ENCODE results near the gene ZC3HAV1. TPM values are rescaled to one million over a fixed set of nuclear protein-coding genes. Genes with fewer than 3 reads are reported as not detected.

The ZC3HAV1 gene
- total and polyA plus RNA-seq, 2 of the 4 experiments (the other 2 are of a cell fraction), result 9.9 to 22.4 TPM

DNA sequence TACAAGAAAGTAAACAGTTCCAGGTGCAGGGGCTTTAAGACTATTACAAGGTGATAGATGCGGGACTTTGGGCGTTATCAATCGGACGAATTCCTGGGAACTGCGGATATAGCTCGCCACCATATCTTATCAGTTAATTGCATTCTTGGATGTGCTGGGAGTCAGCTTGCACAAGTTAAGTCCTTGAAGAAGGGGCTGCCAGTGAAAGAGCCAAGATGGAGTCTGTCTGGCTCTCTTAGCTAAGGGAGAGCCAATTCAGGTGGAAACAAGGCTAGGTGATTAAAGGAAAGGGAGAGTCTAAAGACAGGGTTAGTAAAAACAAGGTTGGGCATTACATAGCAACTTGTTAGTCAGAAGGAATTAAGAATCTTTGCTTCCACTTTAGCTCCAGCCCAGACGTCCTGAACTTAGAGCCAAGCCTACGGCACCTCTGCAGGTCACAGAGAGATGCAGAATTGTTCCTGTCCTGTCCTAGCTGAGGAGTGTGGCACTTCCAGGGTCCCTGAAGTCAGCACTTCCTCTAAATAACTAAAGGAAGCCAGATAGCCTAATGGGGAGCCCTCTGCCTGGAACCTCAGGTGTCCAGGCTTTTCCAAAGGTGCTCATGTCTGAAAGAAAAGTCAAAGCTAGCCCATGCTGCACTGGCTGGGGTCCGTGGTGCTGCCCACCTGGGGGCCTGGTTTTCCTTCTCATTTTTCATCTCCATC lies 17.3 kb downstream of the ZC3HAV1 start:
- ATAC-seq (ENCODE audit: low read depth) (no peak), DNase-seq (no peak)
- no peak overlapping the region for H2BK120ac ChIP-seq (ENCODE audit: low read depth, low read length)
- H2AK9ac ChIP-seq (replicated peaks; ENCODE audit: low read depth, low read length, poor library complexity), result no peak overlapping the region
- no peak overlapping the region for H2BK15ac ChIP-seq (ENCODE audit: low read depth, low read length)
- H2AK5ac ChIP-seq (ENCODE audit: low read depth, low read length), result no peak overlapping the region
- no peak overlapping the region for H3K18ac ChIP-seq (ENCODE audit: low read depth, low read length)
- H4K20me1 ChIP-seq (ENCODE audit: insufficient read depth, low read length), result peaks cover 3% of the 10 kb centered on the region; the same call in 1 of the 2 replicates
- no peaks in the 10 kb centered on the region for H3K27me3 ChIP-seq (ENCODE audit: control insufficient read depth, insufficient read depth, low read length)
- CTCF ChIA-PET, result no interaction called here
- peaks cover 6% of the 10 kb centered on the region for H3K36me3 ChIP-seq (ENCODE audit: control insufficient read depth, insufficient read depth, low read length)
- in situ Hi-C loops (cut with MboI; ENCODE audit: low sequenced_read_pairs), result no loop called here
- H4K5ac ChIP-seq (ENCODE audit: low read depth, low read length), result no peak overlapping the region
- H3K9me3 ChIP-seq (ENCODE audit: control insufficient read depth, insufficient read depth, low read length), result no peaks in the 10 kb centered on the region
- 68% methylated on average over 7 of the region's 9 CpGs; no CpG with 5 or more reads in 1 of the 2 experiments for WGBS, 2 experiments (ENCODE audit: extremely low coverage in 2 of 2, insufficient read length in 1 of 2)
- no peak overlapping the region for H3K56ac ChIP-seq (ENCODE audit: extremely low read depth, insufficient read depth, low read length)
- BruUV-seq (replicated peaks), result no TSS peak
- no peak overlapping the region for H3K4me3 ChIP-seq (ENCODE audit: insufficient read depth, low read depth, low read length)
- H3K9ac ChIP-seq (ENCODE audit: low read depth, low read length), result no peak overlapping the region
- intact Hi-C loops (cut with micrococcal nuclease), result no loop called here
- no peak overlapping the region for H2BK20ac ChIP-seq (ENCODE audit: low read depth, low read length)
- H3K4me2 ChIP-seq (ENCODE audit: low read depth, low read length), result no peak overlapping the region
- POLR2A ChIA-PET (ENCODE audit: unreplicated experiment), result no interaction called here
- dilution Hi-C loops (cut with HindIII; ENCODE audit: low sequenced_read_pairs, unreplicated experiment), result no loop called here
- no peak overlapping the region for H3K23ac ChIP-seq (ENCODE audit: low read depth, low read length)
- H3K14ac ChIP-seq (replicated peaks; ENCODE audit: low read depth, low read length), result no peak overlapping the region
- H3K27ac ChIP-seq (ENCODE audit: insufficient read depth, low read length), result no peak overlapping the region
- H2BK5ac ChIP-seq (ENCODE audit: low read depth, low read length, poor library complexity, severe bottlenecking), result no peak overlapping the region
- peaks cover 5% of the 10 kb centered on the region; the same call in 1 of the 2 replicates for H3K9me1 ChIP-seq (ENCODE audit: insufficient read depth, low read length)
- peaks cover 2% of the 10 kb centered on the region; the same call in 1 of the 2 replicates for H3K4me1 ChIP-seq (ENCODE audit: control insufficient read depth, insufficient read depth, low read length)
- no peak overlapping the region for H4K91ac ChIP-seq (ENCODE audit: insufficient read depth, low read depth, low read length)
- no peak overlapping the region for H2AFZ ChIP-seq (replicated peaks; ENCODE audit: low read length, poor library complexity)
- no peak overlapping the region for H4K8ac ChIP-seq (ENCODE audit: low read depth in 2 of 2, low read length in 2 of 2)
- TF ChIP-seq, protein P1, sequence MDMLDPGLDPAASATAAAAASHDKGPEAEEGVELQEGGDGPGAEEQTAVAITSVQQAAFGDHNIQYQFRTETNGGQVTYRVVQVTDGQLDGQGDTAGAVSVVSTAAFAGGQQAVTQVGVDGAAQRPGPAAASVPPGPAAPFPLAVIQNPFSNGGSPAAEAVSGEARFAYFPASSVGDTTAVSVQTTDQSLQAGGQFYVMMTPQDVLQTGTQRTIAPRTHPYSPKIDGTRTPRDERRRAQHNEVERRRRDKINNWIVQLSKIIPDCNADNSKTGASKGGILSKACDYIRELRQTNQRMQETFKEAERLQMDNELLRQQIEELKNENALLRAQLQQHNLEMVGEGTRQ (IDR thresholded peaks at IDR 0.05; ENCODE audit: low read depth, low read length), result no peak
- TF ChIP-seq MXI1 (IDR thresholded peaks at IDR 0.05; ENCODE audit: borderline replicate concordance, low read depth, low read length), result no peak
- TF ChIP-seq RFX5 (IDR thresholded peaks at IDR 0.05; ENCODE audit: low read depth, low read length), result no peak
- TF ChIP-seq FOS (IDR thresholded peaks at IDR 0.05; ENCODE audit: low read depth, low read length), result no peak
- TF ChIP-seq CHD1 (IDR thresholded peaks at IDR 0.05; ENCODE audit: low read depth, low read length), result no peak
- no peak overlapping the region for H3K4ac ChIP-seq (ENCODE audit: low read depth, low read length)
- peaks cover 16 to 39% of the 10 kb centered on the region in 2 experiments for H3K79me1 ChIP-seq (ENCODE audit: low read depth in 1 of 2, low read length in 2 of 2)
